ENCODE results near the gene NUDC.

DNA sequence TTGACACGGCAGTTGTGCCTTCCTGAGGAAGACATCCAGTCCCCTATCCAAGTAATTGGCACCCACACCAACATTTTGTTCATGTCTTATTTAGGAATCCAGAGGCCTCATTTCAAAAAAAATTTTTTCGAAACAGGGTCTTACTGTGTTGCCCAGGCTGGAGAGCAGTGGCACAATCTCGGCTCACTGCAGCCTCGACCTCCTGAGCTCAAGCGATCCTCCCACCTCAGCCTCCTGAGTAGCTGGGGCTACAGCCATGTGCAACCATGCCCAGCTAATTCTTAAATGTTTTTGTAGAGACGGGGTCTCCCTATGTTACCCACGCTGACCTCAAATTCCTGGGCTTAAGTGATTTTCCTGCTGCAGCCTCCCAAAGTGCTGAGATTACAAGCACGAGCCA, 62.7 kb downstream of the NUDC start:
- TF ChIP-seq, protein P1, sequence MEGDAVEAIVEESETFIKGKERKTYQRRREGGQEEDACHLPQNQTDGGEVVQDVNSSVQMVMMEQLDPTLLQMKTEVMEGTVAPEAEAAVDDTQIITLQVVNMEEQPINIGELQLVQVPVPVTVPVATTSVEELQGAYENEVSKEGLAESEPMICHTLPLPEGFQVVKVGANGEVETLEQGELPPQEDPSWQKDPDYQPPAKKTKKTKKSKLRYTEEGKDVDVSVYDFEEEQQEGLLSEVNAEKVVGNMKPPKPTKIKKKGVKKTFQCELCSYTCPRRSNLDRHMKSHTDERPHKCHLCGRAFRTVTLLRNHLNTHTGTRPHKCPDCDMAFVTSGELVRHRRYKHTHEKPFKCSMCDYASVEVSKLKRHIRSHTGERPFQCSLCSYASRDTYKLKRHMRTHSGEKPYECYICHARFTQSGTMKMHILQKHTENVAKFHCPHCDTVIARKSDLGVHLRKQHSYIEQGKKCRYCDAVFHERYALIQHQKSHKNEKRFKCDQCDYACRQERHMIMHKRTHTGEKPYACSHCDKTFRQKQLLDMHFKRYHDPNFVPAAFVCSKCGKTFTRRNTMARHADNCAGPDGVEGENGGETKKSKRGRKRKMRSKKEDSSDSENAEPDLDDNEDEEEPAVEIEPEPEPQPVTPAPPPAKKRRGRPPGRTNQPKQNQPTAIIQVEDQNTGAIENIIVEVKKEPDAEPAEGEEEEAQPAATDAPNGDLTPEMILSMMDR (IDR thresholded peaks at IDR 0.05 in 8 of 11, conservative IDR thresholded peaks at IDR 0.05 in 3 of 11) = no peak
- TF ChIP-seq POLR2A (IDR thresholded peaks at IDR 0.05) = no peak
- TF ChIP-seq POLR2AphosphoS5 (IDR thresholded peaks at IDR 0.05) = no peak
